ENCODE data around the gene RELN. TPM values are rescaled to one million over a fixed set of nuclear protein-coding genes. Genes with fewer than 3 reads are reported as not detected.

The RELN gene
- total RNA-seq, 2 donors from 2014 or later = not detected

GRCh38 chr7:103762065-103762760 is 227.2 kb downstream of the RELN start:
- no peaks in the 10 kb centered on the region for H3K9me3 ChIP-seq (ENCODE audit: control insufficient read depth, low read length, poor library complexity, severe bottlenecking)
- DNase-seq = no peak
- Mint-ChIP-seq H3K4me1 (no peaks in the 10 kb centered on the region), H3K36me3 (ENCODE audit: low read depth) (no peaks in the 10 kb centered on the region), H3K4me3 (no peak overlapping the region), H3K27me3 (peaks cover 14% of the 10 kb centered on the region), H3K27ac (no peak overlapping the region)
- no peak for ATAC-seq

GRCh38 chr7:103752995-103753394 is 236.5 kb downstream of the RELN start:
- no peaks in the 10 kb centered on the region for H3K4me1 Mint-ChIP-seq
- no peak overlapping the region for H3K4me3 Mint-ChIP-seq

DNA sequence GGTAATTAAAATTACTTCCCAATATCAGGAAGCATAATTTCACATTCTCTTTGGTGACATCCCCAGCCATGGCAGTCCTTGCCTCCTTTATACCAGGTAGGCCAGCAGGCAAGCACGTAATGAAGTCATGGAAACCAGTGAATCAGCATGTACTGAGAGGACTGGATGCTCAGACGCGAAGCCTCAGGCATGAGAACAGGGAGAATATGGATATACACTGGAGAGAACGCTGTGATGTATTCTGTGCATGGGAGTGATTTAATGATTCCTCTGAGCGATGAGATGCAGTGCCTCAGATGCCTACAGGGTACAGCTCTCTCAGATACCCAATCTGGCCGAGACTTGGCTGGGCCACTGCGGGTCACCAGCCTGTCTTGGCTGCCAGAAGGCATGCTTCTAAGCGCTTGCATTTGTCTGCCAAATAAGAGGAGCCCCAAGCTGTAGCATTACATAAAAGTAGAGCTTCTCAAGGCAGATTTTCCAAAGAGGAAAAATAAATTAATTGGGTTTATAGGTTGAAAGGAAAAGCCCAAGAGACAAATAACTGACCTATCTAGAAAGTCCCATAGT is 238.1 kb downstream of the RELN start:
- no peaks in the 10 kb centered on the region for H3K9me3 ChIP-seq (ENCODE audit: control insufficient read depth, low read length, poor library complexity, severe bottlenecking)
- ATAC-seq (no peak), DNase-seq (no peak)
- Mint-ChIP-seq H3K27me3 (no peaks in the 10 kb centered on the region), H3K4me1 (no peaks in the 10 kb centered on the region), H3K27ac (no peak overlapping the region), H3K36me3 (ENCODE audit: low read depth) (no peaks in the 10 kb centered on the region), H3K4me3 (no peak overlapping the region)

More at GRCh38 chr7:103752995-103753394, 236.5 kb downstream of the RELN start:
- ATAC-seq (no peak), DNase-seq (no peak)
- Mint-ChIP-seq H3K36me3 (ENCODE audit: low read depth) (no peaks in the 10 kb centered on the region), H3K27ac (no peak overlapping the region), H3K27me3 (no peaks in the 10 kb centered on the region)
- H3K9me3 ChIP-seq (ENCODE audit: control insufficient read depth, low read length, poor library complexity, severe bottlenecking) = no peaks in the 10 kb centered on the region

GRCh38 chr7:103748680-103749079 is 240.8 kb downstream of the RELN start:
- no peak for DNase-seq
- Mint-ChIP-seq H3K27me3 (no peaks in the 10 kb centered on the region), H3K27ac (no peak overlapping the region), H3K36me3 (ENCODE audit: low read depth) (no peaks in the 10 kb centered on the region), H3K4me1 (no peaks in the 10 kb centered on the region), H3K4me3 (no peak overlapping the region)
- ATAC-seq = no peak
- no peaks in the 10 kb centered on the region for H3K9me3 ChIP-seq (ENCODE audit: control insufficient read depth, low read length, poor library complexity, severe bottlenecking)

GRCh38 chr7:103735377-103735776 is 254.1 kb downstream of the RELN start:
- Mint-ChIP-seq H3K4me3 (no peak overlapping the region), H3K27ac (no peak overlapping the region), H3K27me3 (peaks cover 14% of the 10 kb centered on the region), H3K4me1 (no peaks in the 10 kb centered on the region), H3K36me3 (ENCODE audit: low read depth) (no peaks in the 10 kb centered on the region)
- ATAC-seq = no peak
- no peak for DNase-seq
- no peaks in the 10 kb centered on the region for H3K9me3 ChIP-seq (ENCODE audit: control insufficient read depth, low read length, poor library complexity, severe bottlenecking)

GRCh38 chr7:103731169-103731568 is 258.3 kb downstream of the RELN start:
- Mint-ChIP-seq H3K27ac (no peak overlapping the region), H3K27me3 (no peaks in the 10 kb centered on the region), H3K4me1 (no peaks in the 10 kb centered on the region), H3K4me3 (no peak overlapping the region), H3K36me3 (ENCODE audit: low read depth) (no peaks in the 10 kb centered on the region)
- H3K9me3 ChIP-seq (ENCODE audit: control insufficient read depth, low read length, poor library complexity, severe bottlenecking) = no peaks in the 10 kb centered on the region
- ATAC-seq (no peak), DNase-seq (no peak)

DNA sequence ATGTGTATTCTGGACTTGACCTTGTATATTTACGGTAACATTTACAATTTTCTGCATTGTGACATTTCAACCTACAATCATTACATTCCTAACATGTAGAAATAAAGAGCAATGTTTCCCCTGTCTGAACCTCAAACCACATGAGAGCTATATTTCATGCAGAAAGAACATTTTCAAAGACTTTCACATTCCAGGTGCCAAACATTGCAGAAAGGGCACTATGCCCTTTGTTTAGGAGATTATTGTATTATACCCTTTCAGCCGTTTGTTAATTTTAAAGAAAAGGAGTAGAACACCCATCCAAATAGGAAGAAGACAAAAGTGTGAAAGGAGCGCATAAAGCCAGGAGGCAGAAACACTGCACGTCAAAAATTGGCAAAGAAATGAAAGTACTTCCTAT is 260.4 kb downstream of the RELN start:
- ATAC-seq (no peak), DNase-seq (no peak)
- Mint-ChIP-seq H3K4me3 (no peak overlapping the region), H3K27me3 (no peaks in the 10 kb centered on the region), H3K4me1 (no peaks in the 10 kb centered on the region), H3K27ac (no peak overlapping the region), H3K36me3 (ENCODE audit: low read depth) (no peaks in the 10 kb centered on the region)
- H3K9me3 ChIP-seq (ENCODE audit: control insufficient read depth, low read length, poor library complexity, severe bottlenecking) = no peaks in the 10 kb centered on the region

DNA sequence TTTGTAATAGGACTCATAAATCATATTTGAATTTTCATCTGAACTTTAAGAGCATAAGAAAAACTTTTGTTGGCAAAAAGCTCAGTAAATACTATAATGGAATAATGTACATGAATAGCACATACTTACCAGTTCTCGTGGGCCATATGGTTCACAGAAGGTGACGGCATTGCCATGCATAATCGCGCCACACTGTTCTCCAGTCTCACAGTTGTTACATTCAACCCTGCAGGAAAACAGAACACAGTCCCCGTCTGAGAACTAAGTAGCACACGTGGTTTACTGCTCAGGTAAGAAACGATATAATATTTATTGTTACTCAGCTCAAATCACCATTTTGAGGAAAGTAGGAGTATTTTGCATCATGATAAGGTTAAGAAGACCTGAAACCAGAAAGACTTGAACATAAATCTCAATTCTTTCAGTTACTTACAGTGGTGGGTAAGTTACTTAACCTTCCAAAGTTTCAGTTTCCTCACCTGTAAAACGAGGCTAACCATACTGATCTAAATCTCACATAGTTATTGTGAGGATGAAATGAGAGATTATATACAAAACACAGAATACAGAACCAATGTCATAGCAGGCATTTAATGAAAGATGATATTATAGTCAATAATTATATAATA is 261.4 kb downstream of the RELN start:
- ATAC-seq (no peak), DNase-seq (no peak)
- Mint-ChIP-seq H3K4me3 (no peak overlapping the region), H3K27me3 (no peaks in the 10 kb centered on the region), H3K36me3 (ENCODE audit: low read depth) (no peaks in the 10 kb centered on the region), H3K4me1 (no peaks in the 10 kb centered on the region), H3K27ac (no peak overlapping the region)
- H3K9me3 ChIP-seq (ENCODE audit: control insufficient read depth, low read length, poor library complexity, severe bottlenecking) = no peaks in the 10 kb centered on the region

DNA sequence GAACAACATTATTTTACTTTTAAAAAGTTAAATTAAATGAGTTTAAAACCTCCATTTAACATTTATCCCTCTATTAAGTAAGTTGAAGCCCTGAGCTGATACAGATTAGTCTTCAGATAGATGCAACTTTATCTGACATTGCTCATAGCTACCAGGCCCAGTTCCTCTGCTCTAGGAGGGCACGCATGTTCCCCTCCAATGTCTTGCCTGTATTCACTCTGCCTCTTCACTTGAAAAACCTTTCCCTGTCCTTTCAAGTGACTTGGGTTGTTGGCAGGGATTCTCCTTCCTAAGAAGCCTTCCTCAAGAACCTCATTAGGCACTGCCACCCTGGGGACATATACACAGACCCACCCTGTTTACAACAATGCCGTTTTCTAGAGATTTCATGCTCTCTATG is 270.4 kb downstream of the RELN start:
- peaks cover 20% of the 10 kb centered on the region for H3K27me3 Mint-ChIP-seq
- no peak for DNase-seq
- H3K36me3 Mint-ChIP-seq (ENCODE audit: low read depth) = no peaks in the 10 kb centered on the region
- H3K27ac Mint-ChIP-seq = no peak overlapping the region
- H3K4me3 Mint-ChIP-seq = no peak overlapping the region
- H3K4me1 Mint-ChIP-seq = no peaks in the 10 kb centered on the region
- no peak for ATAC-seq
- H3K9me3 ChIP-seq (ENCODE audit: control insufficient read depth, low read length, poor library complexity, severe bottlenecking) = no peaks in the 10 kb centered on the region

GRCh38 chr7:103718482-103719061 is 270.9 kb downstream of the RELN start:
- no peak overlapping the region for H3K27ac Mint-ChIP-seq
- H3K4me1 Mint-ChIP-seq = no peaks in the 10 kb centered on the region
- H3K9me3 ChIP-seq (ENCODE audit: control insufficient read depth, low read length, poor library complexity, severe bottlenecking) = no peaks in the 10 kb centered on the region
- H3K36me3 Mint-ChIP-seq (ENCODE audit: low read depth) = no peaks in the 10 kb centered on the region
- H3K27me3 Mint-ChIP-seq = peaks cover 20% of the 10 kb centered on the region
- ATAC-seq (no peak), DNase-seq (no peak)
- no peak overlapping the region for H3K4me3 Mint-ChIP-seq

GRCh38 chr7:103717574-103717973 is 271.9 kb downstream of the RELN start:
- no peaks in the 10 kb centered on the region for H3K36me3 Mint-ChIP-seq (ENCODE audit: low read depth)
- no peak for DNase-seq
- ATAC-seq = no peak
- no peaks in the 10 kb centered on the region for H3K9me3 ChIP-seq (ENCODE audit: control insufficient read depth, low read length, poor library complexity, severe bottlenecking)
- H3K4me3 Mint-ChIP-seq = no peak overlapping the region
- H3K27ac Mint-ChIP-seq = no peak overlapping the region
- H3K4me1 Mint-ChIP-seq = no peaks in the 10 kb centered on the region
- peaks cover 20% of the 10 kb centered on the region for H3K27me3 Mint-ChIP-seq

DNA sequence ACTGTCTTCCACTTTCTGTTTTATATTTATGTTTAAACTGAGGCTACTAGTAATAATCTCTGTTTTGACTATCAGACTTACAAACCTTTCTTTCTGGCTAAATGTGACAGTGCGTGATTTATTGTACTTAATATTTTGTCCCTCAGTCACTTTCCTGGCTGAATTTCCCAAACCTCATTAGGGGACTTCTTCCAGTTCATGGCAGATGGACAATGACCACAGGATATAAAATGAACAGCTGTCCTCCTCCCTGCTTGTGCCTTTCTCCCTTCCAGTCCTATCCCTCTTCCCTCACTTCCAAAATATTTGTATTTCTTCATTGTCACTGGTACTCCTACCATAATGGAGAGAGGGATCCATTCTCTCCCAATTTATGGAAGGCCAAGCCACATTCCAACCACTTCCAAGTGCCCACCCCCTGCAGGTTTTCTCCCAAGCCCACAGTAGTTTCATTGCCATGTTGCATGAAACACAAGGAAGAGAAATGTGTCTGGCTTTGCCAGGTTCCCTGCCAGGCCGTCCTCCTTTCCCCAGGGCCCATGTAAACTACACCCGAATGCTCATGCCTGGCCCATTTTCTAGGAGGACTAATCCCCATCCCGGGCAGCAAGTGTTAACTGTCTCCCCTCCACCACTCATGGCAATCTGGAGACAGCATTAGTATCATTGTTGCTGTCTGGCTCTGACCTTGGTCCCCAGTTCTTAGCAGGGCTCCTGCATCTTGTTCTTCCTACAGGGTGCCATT is 273.9 kb downstream of the RELN start:
- H3K27me3 Mint-ChIP-seq = peaks cover 20% of the 10 kb centered on the region
- H3K27ac Mint-ChIP-seq = no peak overlapping the region
- H3K9me3 ChIP-seq (ENCODE audit: control insufficient read depth, low read length, poor library complexity, severe bottlenecking) = no peaks in the 10 kb centered on the region
- no peaks in the 10 kb centered on the region for H3K36me3 Mint-ChIP-seq (ENCODE audit: low read depth)
- no peak overlapping the region for H3K4me3 Mint-ChIP-seq
- H3K4me1 Mint-ChIP-seq = no peaks in the 10 kb centered on the region
- DNase-seq = no peak
- ATAC-seq = no peak

DNA sequence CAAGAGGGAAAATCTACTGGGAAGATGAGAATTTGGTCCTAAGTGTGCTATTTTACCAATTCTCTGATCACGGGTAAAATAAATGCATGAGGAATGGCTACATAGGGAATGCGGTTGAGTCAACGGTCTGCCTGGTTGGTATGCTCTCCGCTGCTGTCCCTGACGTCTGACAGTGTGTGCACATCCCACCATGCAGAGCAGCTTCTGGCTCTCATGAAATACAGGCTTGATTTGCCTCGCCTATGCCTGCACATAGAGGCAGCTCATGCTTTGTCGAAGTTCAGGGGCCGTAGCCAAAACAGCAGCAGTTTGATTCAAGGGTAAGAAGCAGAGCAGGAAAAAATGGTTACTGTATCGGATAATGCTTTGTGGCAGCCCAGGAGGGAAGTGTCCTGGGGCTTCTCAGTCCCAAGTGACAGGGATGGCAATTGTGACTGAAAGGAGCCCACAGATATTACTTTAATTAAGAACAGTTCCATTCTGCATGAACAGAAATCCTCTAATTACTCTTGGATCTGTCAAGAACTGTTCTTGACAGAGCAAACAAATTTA is 275.0 kb downstream of the RELN start:
- no peaks in the 10 kb centered on the region for H3K9me3 ChIP-seq (ENCODE audit: control insufficient read depth, low read length, poor library complexity, severe bottlenecking)
- H3K4me1 Mint-ChIP-seq = no peaks in the 10 kb centered on the region
- H3K27ac Mint-ChIP-seq = no peak overlapping the region
- peaks cover 17% of the 10 kb centered on the region for H3K27me3 Mint-ChIP-seq
- no peak overlapping the region for H3K4me3 Mint-ChIP-seq
- ATAC-seq (no peak), DNase-seq (no peak)
- H3K36me3 Mint-ChIP-seq (ENCODE audit: low read depth) = no peaks in the 10 kb centered on the region

Data from T-helper 17 cell (primary cell).